Prostate gland (tissue), 2 donors: ENCODE results near the gene HSBP1L1. TPM values are rescaled to one million over a fixed set of nuclear protein-coding genes. Genes with fewer than 3 reads are reported as not detected.

Experiments
- DNase-seq: peaks from one replicate; pipeline ENCODE4 v3.0.0-alpha.2; 2019; ENCODE audit warnings: low spot score
- H3K27ac ChIP-seq, 2 donors: fragments of 200-600 bp; sonication (generic); 2 replicates each; pipeline ENCODE4 v1.5.1; 2017 to 2019
- H3K27me3 ChIP-seq: fragments of 200-600 bp; sonication (generic); replicated peaks from 2 replicates; pipeline ENCODE4 v1.5.1; 2019; ENCODE audit not compliant: insufficient read depth
- H3K36me3 ChIP-seq, 2 donors: fragments of 200-600 bp; sonication (generic); 1 replicate in 1 of 2; 2 replicates in 1 of 2; pipeline versions ENCODE4 v1.5.1 to v1.8.1; 2017 to 2019
- H3K4me1 ChIP-seq: fragments of 200-600 bp; sonication (generic); replicated peaks from 2 replicates; pipeline ENCODE4 v1.5.1; 2019
- H3K4me3 ChIP-seq, 2 donors: fragments of 200-600 bp; sonication (generic); 2 replicates each; pipeline ENCODE4 v1.5.1; 2017 to 2019
- H3K9me3 ChIP-seq: fragments of 200-600 bp; sonication (generic); 2 replicates; pipeline ENCODE4 v1.5.1; 2017
- CTCF ChIP-seq, 4 experiments: fragments of 200-600 bp in 2 of 4; fragments of 450-650 bp in 2 of 4; sonication (generic) in 2 of 4; IDR thresholded peaks; 1 replicate in 3 of 4; 2 replicates in 1 of 4; pipeline ENCODE4 v1.5.1; 2016 to 2019; ENCODE audit warnings: antibody characterized with exemption in 4 of 4, mild to moderate bottlenecking in 2 of 4, moderate library complexity in 2 of 4
- POLR2A ChIP-seq: fragments of 450-650 bp; IDR thresholded peaks from one replicate; pipeline ENCODE4 v1.6.1; 2016; ENCODE audit warnings: antibody characterized with exemption, mild to moderate bottlenecking
- POLR2AphosphoS5 ChIP-seq: sonication (generic); formaldehyde crosslinking; IDR thresholded peaks from one replicate; pipeline ENCODE4 v1.6.1; 2017; ENCODE audit warnings: antibody characterized with exemption
- WGBS: methylation state at CpG from one replicate; pipeline ENCODE4 v1.1.5; 2018; 5-methylcytosine and 5-hydroxymethylcytosine counted together
- intact Hi-C: fragments of 100-400 bp; cut with DNase I; formaldehyde crosslinking; loops from one replicate; pipeline ENCODE4 v1.14.2; 2022
- total RNA-seq, 2 donors: library from RNA; depleted of rRNA; stranded (reverse); fragments of >200 nt; gene quantifications; one replicate each; pipeline ENCODE4 v1.1.0, GENCODE V29; 2016

The HSBP1L1 gene
- total RNA-seq, 2 donors from 2014 or later: 20.4 to 66.9 TPM

GRCh38 chr18:79962835-79963657 is 1.4 kb upstream of the HSBP1L1 start:
- H3K27ac ChIP-seq: no peak overlapping the region
- H3K9me3 ChIP-seq: no peaks in the 10 kb centered on the region
- H3K4me3 ChIP-seq: no peak overlapping the region
- H3K36me3 ChIP-seq: no peaks in the 10 kb centered on the region
- intact Hi-C loops: no loop called here
- 89% methylated on average over 30 of the region's 30 CpGs for WGBS
- DNase-seq: no peak
- H3K4me1 ChIP-seq: peaks cover 2% of the 10 kb centered on the region
- TF ChIP-seq POLR2AphosphoS5 (no peak), CTCF (IDR thresholded peaks at IDR 0.05) (no peak), POLR2A (no peak)
- H3K27me3 ChIP-seq: no peaks in the 10 kb centered on the region

DNA sequence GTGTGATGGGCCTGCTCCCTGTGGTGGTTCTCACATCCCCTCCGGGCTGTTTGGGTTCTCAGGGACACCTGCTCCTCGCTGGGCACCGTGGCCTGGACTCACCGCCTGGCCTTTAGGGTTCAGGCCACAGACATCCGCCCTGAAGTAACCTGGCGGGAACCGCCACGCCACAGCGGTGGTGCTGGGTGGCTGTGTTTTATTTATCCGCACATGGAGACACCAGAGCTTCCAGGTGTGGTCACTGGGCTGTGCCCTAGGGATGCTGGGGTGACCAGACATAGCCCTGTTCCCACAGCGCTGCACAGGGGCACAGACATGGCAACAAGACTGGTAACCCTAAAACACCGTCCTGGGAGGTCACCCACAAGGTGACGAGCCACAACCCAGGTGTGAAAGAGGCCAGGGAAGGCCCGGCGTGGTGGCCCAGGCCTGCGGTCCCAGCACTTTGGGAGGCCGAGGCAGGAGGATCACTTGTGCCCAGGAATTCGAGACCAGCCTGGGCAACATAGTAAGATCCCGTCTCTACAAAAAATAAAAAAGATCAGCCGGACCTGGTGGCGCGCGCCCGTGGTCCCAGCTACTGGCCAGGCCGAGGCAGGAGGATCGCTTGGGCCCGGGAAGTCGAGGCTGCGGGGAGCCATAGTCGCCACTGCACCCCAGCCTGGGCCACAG is 649 bp upstream of the HSBP1L1 start:
- Histone ChIP-seq H3K9me3 (no peaks in the 10 kb centered on the region), H3K27me3 (no peaks in the 10 kb centered on the region), H3K27ac (peak overlapping the region; percentile 81 to 88), H3K4me3 (peak overlapping the region; percentile 59 to 75), H3K4me1 (peaks cover 2% of the 10 kb centered on the region), H3K36me3 (no peaks in the 10 kb centered on the region)
- no peak for DNase-seq
- TF ChIP-seq CTCF (IDR thresholded peaks at IDR 0.05) (no peak), POLR2A (no peak), POLR2AphosphoS5 (no peak)
- intact Hi-C loops: no loop called here
- WGBS: 80% methylated on average over 29 of the region's 30 CpGs

DNA sequence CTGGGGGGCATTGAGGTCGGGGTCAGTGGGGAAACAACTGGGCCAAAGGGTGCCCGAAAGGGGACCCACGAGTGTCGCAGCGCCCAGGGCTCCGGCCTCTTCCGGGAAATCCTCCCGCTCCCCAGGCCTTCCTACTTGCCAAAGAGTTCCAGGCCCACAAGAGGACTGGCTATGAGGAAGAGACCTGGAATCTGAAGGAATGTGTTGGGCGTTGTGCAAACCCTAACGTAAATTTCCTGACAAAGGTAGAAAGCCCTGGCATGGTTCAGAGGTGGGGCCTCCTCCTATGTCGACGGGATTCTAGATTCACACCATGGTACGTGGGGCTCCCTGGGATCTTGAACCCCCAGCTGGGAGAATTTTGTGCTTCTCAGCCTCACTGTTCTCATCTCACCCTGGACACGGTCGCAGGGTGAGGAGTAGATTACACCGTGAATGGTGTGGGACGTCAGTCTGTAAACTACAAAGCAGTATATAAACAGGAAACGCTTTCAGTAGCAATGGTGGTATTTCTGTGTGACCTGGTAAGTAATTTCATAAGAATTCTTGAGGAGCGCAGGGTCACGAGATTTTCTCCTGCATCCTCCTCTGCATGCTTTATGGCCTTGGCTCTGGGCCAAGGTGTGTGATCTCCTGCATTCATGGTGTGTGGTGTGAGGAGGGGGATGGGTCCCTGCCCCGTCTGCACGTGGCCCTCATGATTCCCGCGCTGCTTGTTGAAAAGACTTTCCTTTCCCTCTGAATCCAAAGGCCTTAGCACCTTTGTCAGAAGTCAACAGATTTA is 868 bp downstream of the HSBP1L1 start:
- peak overlapping the region; percentile 81 to 88 for H3K27ac ChIP-seq
- WGBS: 6% methylated on average over 24 of the region's 24 CpGs
- no peaks in the 10 kb centered on the region for H3K9me3 ChIP-seq
- H3K27me3 ChIP-seq: no peaks in the 10 kb centered on the region
- intact Hi-C loops: no loop called here
- no peak for DNase-seq
- peak overlapping the region; percentile 59 to 75 for H3K4me3 ChIP-seq
- TF ChIP-seq POLR2AphosphoS5 (peak; percentile 33), POLR2A (no peak)
- H3K4me1 ChIP-seq: peaks cover 2% of the 10 kb centered on the region
- no peaks in the 10 kb centered on the region for H3K36me3 ChIP-seq

GRCh38 chr18:79970419-79971133 is 6.1 kb downstream of the HSBP1L1 start:
- intact Hi-C loops: no loop called here
- Histone ChIP-seq H3K27me3 (no peaks in the 10 kb centered on the region), H3K9me3 (no peaks in the 10 kb centered on the region), H3K36me3 (no peaks in the 10 kb centered on the region), H3K4me1 (no peaks in the 10 kb centered on the region), H3K4me3 (no peak overlapping the region), H3K27ac (no peak overlapping the region)
- TF ChIP-seq POLR2A: no peak
- no peak for TF ChIP-seq POLR2AphosphoS5
- no peak for DNase-seq
- WGBS: 86% methylated on average over 12 of the region's 12 CpGs

DNA sequence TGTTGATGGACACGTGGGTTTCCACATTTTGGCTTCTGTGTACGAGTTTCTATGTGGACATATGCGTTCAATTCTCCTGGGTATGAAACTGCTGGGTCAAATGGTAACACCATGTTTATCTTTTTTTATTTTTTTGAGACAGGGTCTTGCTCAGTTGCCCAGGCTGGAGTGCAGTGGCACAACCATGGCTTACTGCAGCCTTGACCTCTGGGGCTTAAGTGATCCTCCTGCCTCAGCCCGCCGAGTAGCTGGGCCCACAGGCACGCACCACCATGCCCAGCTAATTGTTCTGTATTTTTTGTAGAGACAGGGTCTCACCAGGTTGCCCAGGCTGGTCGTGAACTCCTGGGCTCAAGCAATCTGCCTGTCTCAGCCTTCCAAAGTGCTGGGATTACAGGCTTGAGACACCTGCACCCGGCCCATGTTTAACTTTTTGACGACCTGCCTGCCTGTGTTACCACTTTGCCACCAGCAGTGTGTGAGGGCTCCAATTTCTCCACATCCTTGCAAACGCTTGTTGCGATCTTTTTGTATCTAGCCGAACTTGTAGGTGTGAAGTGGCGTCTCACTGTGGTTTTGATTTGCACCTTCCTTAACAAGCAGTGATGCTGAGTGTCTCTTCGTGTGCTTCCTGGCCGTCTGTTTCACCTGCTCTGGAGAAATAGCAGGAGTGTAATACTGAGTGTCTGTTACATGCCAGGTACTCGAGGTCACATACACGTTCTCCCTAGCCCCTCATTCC is 6.9 kb downstream of the HSBP1L1 start:
- intact Hi-C loops: no loop called here
- TF ChIP-seq POLR2AphosphoS5 (no peak), POLR2A (no peak), CTCF (IDR thresholded peaks at IDR 0.05) (no peak)
- Histone ChIP-seq H3K36me3 (no peaks in the 10 kb centered on the region), H3K4me1 (no peaks in the 10 kb centered on the region), H3K27ac (no peak overlapping the region), H3K9me3 (no peaks in the 10 kb centered on the region), H3K4me3 (no peak overlapping the region), H3K27me3 (no peaks in the 10 kb centered on the region)
- no peak for DNase-seq
- 91% methylated on average over 17 of the region's 17 CpGs for WGBS
